GM12865 (cell line): ENCODE results near the gene SYNC.

ENCODE experiments used
- DNase-seq: peaks from one replicate; pipeline ENCODE4 v3.0.0; 2010; ENCODE audit warnings: low read depth
- H3K4me3 ChIP-seq: 2 replicates; pipeline ENCODE4 v1.5.1; 2011; ENCODE audit warnings: mild to moderate bottlenecking, low read depth, low read length, control low read depth
- CTCF ChIP-seq: IDR thresholded peaks from 2 replicates; pipeline ENCODE4 v1.5.1; 2011; ENCODE audit warnings: low read length, control low read depth, low read depth, inconsistent platforms; ENCODE audit not compliant: insufficient read depth; ENCODE audit errors: missing control alignments

Gene SYNC

GRCh38 chr1:32702599-32703478, at the start of gene SYNC:
SYNC (minus strand) TSS chr1:32702770; CDS start chr1:32702660, 110 bp downstream.
- no peak for TF ChIP-seq CTCF
- no peak for DNase-seq
- peak within 1 kb of the TSS; percentile 35 for H3K4me3 ChIP-seq

- H3K4me3 ChIP-seq, result no peak overlapping the region
- DNase-seq, result no peak
- no peak for TF ChIP-seq CTCF
Measured at GRCh38 chr1:32749771-32750170, 47.2 kb upstream of the SYNC start.

GRCh38 chr1:32749332-32749731, 46.8 kb upstream of the SYNC start:
- no peak for DNase-seq
- no peak overlapping the region for H3K4me3 ChIP-seq
- TF ChIP-seq CTCF, result no peak

GRCh38 chr1:32748926-32749325, 46.4 kb upstream of the SYNC start:
- no peak for DNase-seq
- no peak overlapping the region for H3K4me3 ChIP-seq
- no peak for TF ChIP-seq CTCF

GRCh38 chr1:32748348-32748747, 45.8 kb upstream of the SYNC start:
- no peak for TF ChIP-seq CTCF
- no peak overlapping the region for H3K4me3 ChIP-seq

GRCh38 chr1:32746130-32746529, 43.6 kb upstream of the SYNC start:
- no peak overlapping the region for H3K4me3 ChIP-seq
- DNase-seq, result no peak
- TF ChIP-seq CTCF, result no peak

More at GRCh38 chr1:32748348-32748747, 45.8 kb upstream of the SYNC start:
- DNase-seq, result no peak

GRCh38 chr1:32744071-32744425, 41.5 kb upstream of the SYNC start:
- DNase-seq, result no peak
- H3K4me3 ChIP-seq, result no peak overlapping the region
- no peak for TF ChIP-seq CTCF
